GM19438 (cell line): Measurements from ENCODE around the gene HDAC7.
"Not testable (repeated sequence)": the region's sequence is repeated elsewhere in the genome, so short reads cannot be mapped to it uniquely, and the experiment has no call there.

ENCODE experiments used
- ATAC-seq: cut with Tn5 transposase; IDR thresholded peaks from one replicate; pipeline ENCODE4 v1.9.1; 2021; ENCODE audit warnings: low read depth; ENCODE audit not compliant: unreplicated experiment

The HDAC7 gene

DNA sequence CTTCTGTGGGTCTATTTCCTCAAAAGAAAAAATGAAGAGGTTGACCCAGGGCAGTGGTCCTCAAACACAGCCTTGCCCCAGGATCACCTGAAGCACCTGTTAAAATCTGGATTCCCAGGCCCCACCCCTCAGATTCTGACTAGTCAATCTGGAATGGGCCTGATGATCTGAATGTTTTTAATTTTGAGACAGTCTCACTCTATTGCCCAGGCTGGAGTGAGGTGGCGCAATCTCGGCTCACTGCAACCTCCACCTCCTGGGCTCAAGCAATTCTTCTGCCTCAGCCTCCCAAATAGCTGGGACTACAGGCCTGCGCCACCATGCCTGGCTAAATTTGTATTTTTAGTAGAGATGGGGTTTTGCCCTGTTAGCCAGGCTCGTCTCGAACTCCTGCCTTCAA is 4.3 kb downstream of the HDAC7 start:
- not testable (repeated sequence) for ATAC-seq

DNA sequence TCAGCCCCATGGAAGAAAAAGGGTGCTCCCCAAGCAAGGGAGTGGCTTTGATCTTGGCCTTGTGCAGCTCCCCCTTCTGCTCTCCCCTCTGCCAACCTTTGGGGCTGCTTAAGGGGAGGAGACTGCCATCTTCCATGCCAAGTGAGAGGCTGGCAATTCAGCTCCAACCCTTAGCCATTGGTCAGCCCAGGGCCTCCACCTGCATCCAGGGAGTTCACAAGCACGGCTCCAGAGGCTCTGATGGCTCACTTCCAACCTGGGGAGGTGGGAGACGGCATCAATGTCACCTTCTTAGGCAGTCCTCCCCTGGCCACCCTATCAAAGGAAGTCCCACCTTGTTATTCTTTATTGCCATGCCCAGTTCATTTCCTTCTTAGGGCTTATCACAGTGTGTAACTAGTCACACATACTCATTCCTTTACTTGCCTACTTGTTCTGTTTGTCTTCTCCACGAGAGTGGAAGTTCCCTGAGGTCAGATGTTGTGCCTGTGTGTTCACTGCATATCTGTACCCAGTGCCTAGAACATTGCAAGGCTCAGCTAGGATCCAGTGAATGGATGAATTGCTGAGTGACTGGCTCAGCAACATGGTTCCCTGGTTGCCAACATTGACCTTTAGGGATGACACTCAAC is 5.0 kb downstream of the HDAC7 start:
- no peak for ATAC-seq

DNA sequence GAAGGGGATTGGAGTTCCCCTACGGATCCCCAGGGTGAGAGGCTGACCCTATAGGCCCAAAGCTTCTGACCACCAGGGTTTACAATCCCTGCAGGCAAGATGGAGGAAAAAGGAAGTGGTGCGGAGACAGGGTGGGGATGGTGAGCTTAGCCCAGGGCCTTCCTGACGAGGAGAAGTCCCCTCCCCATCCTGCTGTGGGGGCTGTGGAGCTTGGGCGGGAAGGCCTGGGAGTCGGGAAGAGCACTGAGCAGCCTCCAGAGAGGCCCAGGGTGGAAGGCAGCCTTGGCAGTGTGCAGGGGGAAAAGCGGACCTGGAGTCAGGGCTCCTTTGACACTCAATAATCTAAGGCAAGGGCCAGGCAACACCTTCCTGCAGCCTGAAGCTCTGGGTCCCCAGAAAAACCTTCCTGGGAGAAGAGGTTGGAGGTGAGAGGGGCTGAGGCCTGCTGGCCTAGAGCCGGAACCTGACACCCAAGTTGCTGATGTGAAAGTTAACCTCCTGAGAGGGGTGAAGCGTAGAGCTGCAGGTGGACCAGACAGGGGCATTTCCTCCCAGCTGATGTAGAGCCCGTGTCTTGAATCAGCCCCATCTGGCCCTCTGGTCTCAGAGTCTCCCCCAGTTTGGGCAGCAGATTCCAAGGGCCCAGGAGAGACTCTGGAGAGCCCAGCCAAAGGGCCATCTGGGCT is 6.0 kb downstream of the HDAC7 start:
- peak; percentile 51 for ATAC-seq

DNA sequence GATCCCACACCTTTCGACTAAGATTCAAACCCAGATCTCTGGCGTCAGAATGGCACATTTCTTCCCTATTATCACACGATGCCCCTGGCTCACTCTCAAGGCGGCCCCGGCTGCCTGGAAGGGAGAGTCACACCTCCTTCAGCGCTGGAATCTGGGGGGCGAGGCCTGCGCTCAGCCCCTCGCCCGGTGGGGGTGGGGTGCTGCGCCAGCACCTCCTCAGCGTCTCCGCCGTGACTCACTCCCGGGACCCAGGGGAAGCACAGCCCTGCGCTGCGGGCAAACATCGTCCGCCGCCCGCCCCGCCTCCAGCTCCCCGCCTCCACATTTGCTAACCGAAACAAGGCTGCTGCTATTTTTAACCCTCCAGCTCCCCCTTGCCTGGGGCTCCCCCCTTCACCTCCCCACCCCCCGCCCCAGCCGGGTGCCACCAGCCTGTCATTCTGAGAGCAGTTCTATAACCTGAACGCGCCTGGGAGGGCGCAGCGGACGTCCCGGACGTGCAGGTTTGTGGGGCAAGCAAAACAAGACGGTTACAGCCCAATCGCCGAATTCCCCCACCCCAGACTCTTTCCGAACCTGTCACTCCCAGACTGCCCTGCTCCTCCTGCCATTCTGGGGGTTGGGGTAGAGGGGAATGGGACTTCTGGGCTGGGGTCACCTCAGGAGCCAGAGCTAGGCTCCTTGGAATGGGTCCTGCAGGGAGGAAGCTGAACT is 6.7 kb downstream of the HDAC7 start:
- peak; percentile 63 for ATAC-seq

DNA sequence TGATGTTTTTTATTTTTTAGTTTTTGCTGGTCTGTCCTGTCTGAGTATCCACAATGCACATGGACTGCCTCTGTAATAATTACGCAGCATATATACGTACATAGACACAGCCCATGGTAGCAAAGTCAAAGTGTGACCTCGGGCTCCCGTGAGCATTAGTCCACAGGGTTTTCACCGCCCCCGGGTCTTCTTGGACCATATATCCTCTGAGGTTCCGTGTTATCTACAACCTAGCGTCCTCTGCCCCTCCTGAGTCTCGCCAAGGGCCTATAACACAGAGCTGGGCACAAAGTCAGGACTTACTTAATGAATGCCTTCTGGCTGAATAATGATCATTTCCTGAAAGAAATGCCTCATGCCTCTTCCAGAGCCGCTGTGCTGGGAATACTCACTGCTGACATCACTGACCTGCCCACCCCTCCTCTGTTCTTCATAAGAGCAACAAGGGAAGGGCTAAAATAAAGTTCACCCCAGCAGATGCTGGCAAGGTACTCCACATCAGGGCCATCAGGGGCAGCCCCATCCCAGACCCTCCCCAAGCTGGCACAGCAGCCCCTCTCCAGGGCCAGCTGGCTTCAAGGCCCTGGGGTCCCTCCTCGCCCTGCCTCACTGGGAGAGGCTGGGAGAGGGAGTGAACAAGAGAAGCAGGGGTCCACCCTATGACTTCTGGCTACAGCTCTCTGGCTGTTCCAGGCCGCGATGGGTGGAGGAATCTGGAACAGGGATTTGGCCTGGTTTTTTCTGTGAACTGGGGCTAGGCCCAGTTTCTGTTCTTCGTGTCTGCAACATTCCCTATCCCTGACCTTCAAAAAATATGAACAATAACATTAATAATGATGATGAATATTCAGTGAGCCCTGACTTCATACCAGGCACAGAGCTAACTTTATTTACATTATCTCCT is 7.9 kb downstream of the HDAC7 start:
- no peak for ATAC-seq

DNA sequence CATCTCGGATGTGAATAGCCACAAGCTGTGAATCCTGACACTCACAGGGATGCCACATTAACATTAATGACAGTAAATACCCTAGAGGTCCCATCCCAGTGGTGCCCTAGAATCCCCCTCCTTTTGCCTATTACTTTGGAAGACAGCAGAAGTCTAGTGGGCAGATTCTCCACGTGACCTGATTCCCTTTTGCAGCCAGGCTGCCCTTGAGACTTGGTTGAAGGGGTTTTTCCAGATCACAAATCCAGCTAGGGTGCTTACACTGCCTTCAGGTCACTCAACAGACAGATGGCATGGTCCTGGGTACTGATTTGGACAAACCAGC is 8.7 kb downstream of the HDAC7 start:
- no peak for ATAC-seq

DNA sequence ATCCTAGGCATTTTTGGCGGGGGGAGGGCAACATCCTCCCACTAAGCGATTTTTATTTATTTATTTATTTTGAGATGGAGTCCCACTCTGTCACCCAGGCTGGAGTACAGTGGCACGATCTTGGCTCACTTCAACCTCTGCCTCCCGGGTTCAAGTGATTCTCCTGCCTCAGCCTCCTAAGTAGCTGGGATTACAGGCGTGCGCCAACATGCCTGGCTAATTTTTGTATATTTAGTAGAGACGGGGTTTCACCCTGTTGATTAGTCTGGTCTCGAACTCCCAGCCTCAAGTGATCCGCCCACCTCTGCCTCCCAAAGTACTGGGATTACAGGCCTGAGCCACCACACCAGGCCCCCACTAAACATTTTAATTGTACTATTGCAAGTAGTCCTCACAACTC is 10.2 kb downstream of the HDAC7 start:
- ATAC-seq = not testable (repeated sequence)

DNA sequence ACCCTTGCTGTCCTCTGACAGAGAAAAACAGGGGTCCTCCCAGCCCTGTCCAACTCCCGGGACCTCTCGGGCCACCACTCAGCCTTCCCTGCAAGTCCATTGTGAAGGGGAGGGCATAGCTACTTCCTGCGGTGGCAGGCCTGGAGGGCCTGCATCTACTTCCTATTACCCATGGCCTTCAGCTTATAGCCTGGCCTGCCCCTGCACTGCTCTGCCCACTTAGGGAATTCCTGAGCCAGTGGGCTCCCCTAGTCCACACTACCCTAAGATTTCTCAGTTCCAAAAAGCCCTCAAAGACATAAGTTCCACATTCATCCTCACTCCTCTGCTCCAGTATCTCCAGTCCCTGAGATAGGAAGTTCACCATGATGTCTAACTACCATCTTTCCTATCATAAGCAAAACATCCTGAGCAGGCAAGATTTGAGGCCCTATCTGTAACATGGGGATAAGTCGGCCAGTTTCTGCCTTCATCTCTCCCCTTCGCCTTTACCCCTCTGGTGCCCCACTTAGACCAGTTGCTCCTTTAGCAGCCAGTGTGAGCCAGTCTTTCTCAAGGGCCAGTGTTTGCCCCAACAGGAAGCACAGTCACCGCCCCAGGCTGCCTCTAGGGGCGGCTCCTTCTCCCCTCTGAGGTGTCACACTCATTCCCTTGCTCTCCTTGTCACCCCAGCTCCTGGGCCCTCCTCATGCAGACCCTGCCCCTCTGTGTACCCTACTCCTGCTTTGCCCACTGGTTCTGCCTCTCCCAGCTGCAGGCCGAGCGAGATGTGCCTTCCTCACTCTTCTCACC is 10.9 kb downstream of the HDAC7 start:
- ATAC-seq = no peak

DNA sequence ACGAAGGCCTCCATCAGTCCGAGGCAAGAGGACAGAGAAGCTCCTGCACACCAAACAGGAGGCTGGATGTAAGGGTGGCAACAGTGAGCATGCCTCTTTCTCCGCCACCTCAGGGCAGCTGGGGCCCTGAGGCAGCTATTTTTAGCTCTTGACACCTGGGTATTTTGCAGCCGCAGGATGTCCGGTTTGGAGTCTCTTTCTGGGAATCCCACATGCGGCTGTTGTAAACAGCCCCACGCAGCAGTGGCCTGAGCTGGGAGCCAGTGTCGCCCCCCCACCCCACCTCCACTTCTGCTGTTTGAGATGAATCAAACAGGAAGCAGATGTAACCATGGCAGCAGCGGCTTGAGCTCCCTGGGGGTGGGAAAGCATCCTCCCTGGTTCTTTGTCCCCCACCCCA is 11.7 kb downstream of the HDAC7 start:
- ATAC-seq = peak; percentile 32

DNA sequence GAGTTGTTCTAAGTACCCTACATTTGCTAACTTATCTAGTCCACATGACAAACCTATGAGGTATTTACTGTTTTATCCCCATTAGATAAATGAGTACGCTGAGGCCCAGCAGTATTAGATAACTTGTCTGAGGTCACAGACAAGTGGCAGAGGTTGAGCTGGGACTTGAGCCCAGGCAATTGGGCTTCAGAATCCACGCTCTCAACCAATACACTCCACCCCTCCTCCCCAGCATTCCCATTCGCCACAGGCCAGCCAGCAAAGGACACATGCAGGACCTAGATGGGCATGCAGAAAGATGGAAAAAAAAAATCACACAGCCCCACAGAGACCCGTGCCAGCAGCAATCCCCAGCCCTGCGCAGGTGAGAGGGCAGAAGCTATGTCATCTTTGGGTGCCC is 12.4 kb downstream of the HDAC7 start:
- ATAC-seq = no peak

DNA sequence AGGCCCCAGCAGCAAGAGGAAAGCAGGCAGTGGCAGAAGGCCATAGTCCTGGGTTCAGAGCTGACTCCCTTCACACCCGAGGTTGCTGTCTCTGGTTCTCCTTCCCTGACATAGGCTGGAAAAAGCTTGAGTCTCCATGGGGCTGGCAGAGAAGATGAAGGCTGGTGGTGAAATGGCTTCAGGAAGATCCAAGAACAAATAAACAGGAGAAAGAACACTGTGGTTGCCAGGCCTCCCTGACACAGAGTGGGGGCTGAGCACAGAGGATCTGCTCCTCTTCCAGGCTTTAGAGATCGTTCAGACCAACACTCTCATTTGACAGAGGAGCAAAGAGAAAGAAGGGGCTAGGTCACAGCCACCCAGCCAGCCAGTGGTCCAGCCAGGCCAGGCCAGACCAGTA is 14.3 kb downstream of the HDAC7 start:
- ATAC-seq = no peak

DNA sequence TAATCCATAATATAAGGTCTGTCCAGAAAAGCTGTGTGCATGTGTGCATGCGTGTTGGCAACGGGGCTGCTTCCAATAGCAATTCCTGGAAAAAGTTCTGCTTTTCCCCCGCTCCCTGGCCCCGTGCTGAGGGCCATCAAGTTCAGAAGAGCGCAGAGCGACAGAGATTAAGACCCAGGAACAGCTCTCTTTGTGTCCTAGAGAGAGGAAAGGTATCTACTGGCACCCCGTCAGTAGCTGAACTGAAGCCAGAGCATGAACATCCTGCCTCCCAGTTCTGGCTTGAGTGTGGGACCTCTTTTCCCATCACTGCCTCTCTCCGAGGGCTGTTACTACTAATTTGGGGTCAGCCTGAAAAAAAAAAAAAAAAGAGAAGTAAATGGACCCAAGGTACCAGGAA is 15.5 kb downstream of the HDAC7 start:
- no peak for ATAC-seq

DNA sequence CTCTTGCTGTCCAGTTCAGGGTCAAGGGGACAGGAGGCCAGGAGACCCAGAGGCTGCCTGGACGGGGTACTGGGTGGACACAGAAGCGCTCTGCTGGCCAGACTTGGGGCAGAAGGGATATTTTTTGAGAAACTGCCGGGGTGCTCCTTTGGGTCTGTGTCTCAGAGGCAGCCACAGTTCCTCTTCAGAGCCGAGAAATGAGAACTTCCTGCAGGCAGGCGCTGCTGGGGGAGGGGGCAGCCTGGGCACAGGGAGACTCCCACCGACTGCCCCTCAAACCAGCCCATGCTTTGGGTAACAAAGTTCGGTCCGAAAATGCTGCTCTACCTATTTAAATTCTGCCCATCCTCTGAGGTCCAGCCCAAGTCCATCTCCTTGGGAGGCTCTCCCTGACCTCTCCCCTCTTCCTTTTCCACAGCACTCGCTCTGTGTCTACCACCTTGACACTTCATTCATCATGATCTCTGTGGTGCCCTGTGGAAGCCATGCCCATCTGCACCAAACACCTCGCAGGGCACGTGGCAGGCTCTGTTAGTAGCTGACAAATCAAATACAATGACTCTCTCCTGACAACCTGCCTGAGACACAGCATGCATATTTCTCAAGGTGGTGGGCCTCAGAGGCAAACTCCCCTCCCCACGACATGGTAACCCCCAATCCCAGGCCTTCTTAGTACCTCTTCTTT is 16.4 kb downstream of the HDAC7 start:
- no peak for ATAC-seq

DNA sequence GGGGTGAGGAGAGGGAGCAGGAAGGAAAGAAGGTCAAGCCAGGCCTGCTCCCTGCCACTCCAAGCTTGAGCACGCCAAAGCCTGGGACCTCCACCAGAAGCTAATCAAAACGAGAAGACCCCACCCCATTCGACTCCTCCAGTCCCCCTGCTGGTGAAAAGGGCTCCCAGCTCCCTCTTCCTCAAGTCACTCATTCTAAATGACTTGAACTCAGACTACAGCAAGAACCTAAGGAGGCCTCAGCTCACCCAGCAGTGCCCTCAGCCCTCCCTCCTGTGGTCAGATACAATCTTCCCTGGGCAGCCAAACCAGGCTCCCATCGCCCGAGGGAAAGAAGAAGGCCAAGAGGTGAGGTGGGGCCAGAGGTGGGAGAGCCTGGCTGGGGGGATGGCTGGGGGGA is 17.4 kb downstream of the HDAC7 start:
- no peak for ATAC-seq

DNA sequence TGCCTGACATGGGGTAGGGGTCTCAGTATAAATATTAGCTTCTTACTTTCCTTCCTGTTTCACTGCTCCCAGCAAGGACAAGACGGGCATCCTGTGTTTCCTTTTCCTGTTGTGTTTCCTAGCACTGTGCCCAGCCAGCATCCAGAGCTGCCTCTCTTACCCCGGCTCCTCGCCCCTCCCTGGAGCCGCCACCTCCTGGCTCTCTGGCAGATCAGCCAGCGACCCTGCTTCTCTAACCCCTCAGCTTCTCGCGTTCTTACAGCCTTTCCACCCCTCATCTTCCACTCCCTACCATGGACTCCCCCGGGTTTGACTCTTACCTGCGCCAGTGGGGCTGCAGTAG is 17.8 kb downstream of the HDAC7 start:
- no peak for ATAC-seq

DNA sequence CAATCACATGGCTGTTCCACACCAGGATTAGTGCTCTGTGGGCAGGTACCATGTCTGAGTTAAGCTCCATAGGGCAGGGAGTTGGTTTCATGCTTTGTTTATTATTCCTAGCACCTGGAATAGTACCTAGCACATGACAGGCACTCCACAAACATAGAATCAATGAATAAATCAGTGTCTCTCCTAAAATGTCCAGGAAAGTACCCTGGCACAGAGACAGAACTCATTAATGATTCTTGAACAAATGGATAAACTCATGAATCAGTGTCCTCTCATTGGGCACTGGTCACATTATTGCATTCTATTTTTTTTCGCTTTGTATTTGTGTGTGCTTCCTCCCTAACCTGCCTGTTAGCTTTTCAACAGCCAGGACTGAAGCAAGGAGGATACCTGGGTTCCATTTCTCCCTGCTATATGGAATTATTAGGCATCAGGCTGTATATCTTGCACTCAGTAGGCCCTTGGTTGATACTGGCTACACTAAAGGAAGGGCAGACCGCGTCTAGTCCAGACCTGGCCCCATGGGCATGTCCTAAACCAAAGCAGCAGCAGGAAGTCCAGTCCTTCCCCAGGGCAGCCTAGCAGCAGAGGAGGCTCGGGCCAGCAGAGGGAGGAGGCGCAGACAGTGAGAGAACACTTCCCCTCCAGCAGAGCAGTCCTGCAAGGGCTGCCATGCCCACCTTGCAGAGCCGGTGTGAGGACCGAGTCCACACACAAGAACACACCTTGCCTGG is 18.4 kb downstream of the HDAC7 start:
- ATAC-seq = no peak

DNA sequence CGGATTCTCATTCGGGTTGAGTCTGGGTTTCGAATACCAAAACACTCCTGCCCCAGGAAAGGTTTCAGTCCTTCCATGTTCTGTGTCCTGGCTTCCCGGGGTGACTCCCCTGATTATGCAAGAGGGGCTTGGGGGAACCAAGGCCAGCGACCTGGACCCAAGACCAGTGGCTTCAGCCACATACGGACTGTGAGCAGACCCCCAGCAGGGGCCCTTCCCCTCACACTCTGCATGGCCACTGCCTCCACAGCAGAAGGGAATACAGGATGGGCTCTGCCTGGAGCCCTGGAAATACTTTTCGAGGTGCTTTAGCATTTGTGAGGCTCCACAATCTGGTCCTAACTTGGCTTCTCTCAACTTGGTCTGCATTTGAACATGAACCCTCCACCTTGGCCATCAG is 19.1 kb downstream of the HDAC7 start:
- ATAC-seq = no peak

DNA sequence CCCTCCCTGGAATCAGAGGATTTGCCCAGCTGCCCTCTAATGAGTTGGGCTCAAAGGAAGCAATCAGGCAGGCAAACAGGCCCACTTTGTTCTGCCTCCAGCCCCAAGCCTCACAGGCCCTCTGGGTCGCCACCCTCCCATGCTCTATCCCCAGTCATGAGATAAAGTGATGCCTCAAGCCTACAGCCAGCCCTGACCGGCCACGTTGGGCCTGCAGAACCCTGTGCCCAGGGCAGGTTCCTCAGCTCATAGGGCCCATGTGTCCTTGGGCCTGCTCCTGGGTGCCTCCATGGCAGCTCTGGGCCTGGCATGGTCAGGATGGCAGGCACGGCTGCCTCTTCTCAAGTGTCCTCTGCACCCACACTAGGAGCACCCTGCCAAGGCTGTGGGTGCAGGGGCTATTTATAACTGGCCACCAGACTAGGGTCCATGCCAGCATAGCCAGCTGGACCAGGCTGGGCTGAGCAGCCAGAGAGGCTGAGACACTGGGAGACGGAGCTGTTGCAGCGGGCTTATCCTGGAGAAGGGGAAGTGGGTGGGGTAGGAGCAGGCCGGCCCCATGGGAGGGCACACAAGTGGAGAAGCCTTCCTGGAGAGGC is 20.2 kb downstream of the HDAC7 start:
- no peak for ATAC-seq
